Measurements from ENCODE around the gene RNF38. TPM values are rescaled to one million over a fixed set of nuclear protein-coding genes. Genes with fewer than 3 reads are reported as not detected.

The RNF38 gene
- total RNA-seq: 5.7 and 6.4 TPM in 2 replicates

GRCh38 chr9:36399980-36400331 is at the start of gene RNF38:
RNF38 (minus strand) TSS chr9:36400269; CDS start chr9:36400108, 161 bp downstream.

Other genes with a start within 250 kb of the RNF38 start
- 0.84 and 0.89 TPM in 2 replicates for gene CCIN, start 230.9 kb downstream of the RNF38 start, total RNA-seq
- 260 and 303 TPM in 2 replicates for gene CLTA, start 209.3 kb downstream of the RNF38 start, total RNA-seq
- 28.7 and 28.9 TPM in 2 replicates for gene GNE, start 141.8 kb downstream of the RNF38 start, total RNA-seq
- gene MELK, start 172.6 kb upstream of the RNF38 start, total RNA-seq: 45.6 and 54.8 TPM in 2 replicates